ENCODE measurements around the gene RPN1.

GRCh38 chr3:128648940-128649663, 1.5 kb downstream of the RPN1 start:
- TF ChIP-seq JUN (IDR thresholded peaks at IDR 0.05; ENCODE audit: borderline replicate concordance, insufficient read depth, insufficient read length, low read depth) (no peak), MAX (IDR thresholded peaks at IDR 0.05; ENCODE audit: insufficient read depth, insufficient read length) (no peak), CTCF (IDR thresholded peaks at IDR 0.05; ENCODE audit: extremely low read depth in 1 of 2, insufficient read depth in 1 of 2, low read depth in 1 of 2, low read length in 2 of 2) (no peak), FOS (IDR thresholded peaks at IDR 0.05; ENCODE audit: borderline replicate concordance, insufficient read depth, low read length) (no peak), EZH2 (IDR thresholded peaks at IDR 0.05; ENCODE audit: borderline replicate concordance, low read depth, low read length, severe bottlenecking) (no peak), MYC (IDR thresholded peaks at IDR 0.05; ENCODE audit: low read depth, low read length) (no peak)
